ENCODE measurements around the gene RFTN1.

Gene RFTN1

GRCh38 chr3:16299746-16300145 is 213.8 kb downstream of the RFTN1 start:
- TF ChIP-seq CSRNP3 (CRISPR knock-in tag; IDR thresholded peaks at IDR 0.05) (no peak), TSHZ2 (CRISPR knock-in tag; IDR thresholded peaks at IDR 0.05) (no peak)

GRCh38 chr3:16298891-16299290 is 214.6 kb downstream of the RFTN1 start:
- ATAC-seq: no peak
- no peak for TF ChIP-seq CSRNP3 (CRISPR knock-in tag; IDR thresholded peaks at IDR 0.05)
- TF ChIP-seq PPARA (CRISPR knock-in tag; IDR thresholded peaks at IDR 0.05; ENCODE audit: borderline replicate concordance): no peak
- no peak for TF ChIP-seq ZFP3 (CRISPR knock-in tag; IDR thresholded peaks at IDR 0.05)
- TF ChIP-seq SNAI2 (CRISPR knock-in tag; IDR thresholded peaks at IDR 0.05): no peak
- no peak for TF ChIP-seq BACH2 (CRISPR knock-in tag; IDR thresholded peaks at IDR 0.05; ENCODE audit: borderline replicate concordance)
- no peak for TF ChIP-seq ZFP30 (CRISPR knock-in tag; IDR thresholded peaks at IDR 0.05)
- no peak for TF ChIP-seq RARB (CRISPR knock-in tag; IDR thresholded peaks at IDR 0.05)
- no peak for TF ChIP-seq ZNF8 (CRISPR knock-in tag; IDR thresholded peaks at IDR 0.05)
- TF ChIP-seq POU6F1 (CRISPR knock-in tag; IDR thresholded peaks at IDR 0.05; ENCODE audit: borderline replicate concordance, low read depth): no peak
- TF ChIP-seq ARNTL (CRISPR knock-in tag; IDR thresholded peaks at IDR 0.05; ENCODE audit: borderline replicate concordance, low read depth): no peak
- TF ChIP-seq CSDC2 (CRISPR knock-in tag; IDR thresholded peaks at IDR 0.05): no peak
- no peak for TF ChIP-seq ZNF70 (CRISPR knock-in tag; IDR thresholded peaks at IDR 0.05)
- no peak for TF ChIP-seq TOX (CRISPR knock-in tag; IDR thresholded peaks at IDR 0.05; ENCODE audit: borderline replicate concordance)
- no peak for TF ChIP-seq TSHZ2 (CRISPR knock-in tag; IDR thresholded peaks at IDR 0.05)
- TF ChIP-seq TCF4 (CRISPR knock-in tag; IDR thresholded peaks at IDR 0.05; ENCODE audit: borderline replicate concordance): no peak
- no peak for TF ChIP-seq ZC3H10 (CRISPR knock-in tag; IDR thresholded peaks at IDR 0.05)
- no peak for TF ChIP-seq ZNF565 (CRISPR knock-in tag; conservative IDR thresholded peaks at IDR 0.05; ENCODE audit: low read depth)
- no peak for TF ChIP-seq CREB5 (CRISPR knock-in tag; IDR thresholded peaks at IDR 0.05; ENCODE audit: low read depth)

More at GRCh38 chr3:16299746-16300145, 213.8 kb downstream of the RFTN1 start:
- ATAC-seq: no peak
